ENCODE results near the gene FBXO36. TPM values are rescaled to one million over a fixed set of nuclear protein-coding genes. Genes with fewer than 3 reads are reported as not detected.

The FBXO36 gene
- total and polyA plus RNA-seq, 10 of the 15 experiments (the other 5 are each of a cell fraction or from before 2014, with no cell fraction given) = 0.79 to 2.7 (median 1.3) TPM

GRCh38 chr2:229947544-229947943 is 25.2 kb downstream of the FBXO36 start (continued):
- TF ChIP-seq CUX1 (IDR thresholded peaks at IDR 0.05; ENCODE audit: insufficient replicate concordance, low read depth, low read length) (no peak), ZNF207 (IDR thresholded peaks at IDR 0.05; ENCODE audit: borderline replicate concordance) (no peak), SREBF1 (IDR thresholded peaks at IDR 0.05; ENCODE audit: low read length) (no peak), JUNB (IDR thresholded peaks at IDR 0.05) (peak; percentile 95), NBN (IDR thresholded peaks at IDR 0.05) (no peak), HCFC1 (IDR thresholded peaks at IDR 0.05; ENCODE audit: low read length) (no peak), SIX5 (IDR thresholded peaks at IDR 0.05; ENCODE audit: low read depth, low read length, severe bottlenecking) (no peak), YY1 (IDR thresholded peaks at IDR 0.05; ENCODE audit: low read depth, low read length) (no peak), SRF (IDR thresholded peaks at IDR 0.05; ENCODE audit: low read depth in 2 of 2, low read length in 2 of 2) (no peak), RUNX3 (IDR thresholded peaks at IDR 0.05; ENCODE audit: low read length) (peak; percentile 83), KLF5 (IDR thresholded peaks at IDR 0.05; ENCODE audit: partially characterized antibody) (no peak), REST (IDR thresholded peaks at IDR 0.05; ENCODE audit: low read depth, low read length) (no peak), CBFB (IDR thresholded peaks at IDR 0.05; ENCODE audit: low read depth) (no peak), PRDM15 (CRISPR knock-in tag; IDR thresholded peaks at IDR 0.05) (no peak), YBX1 (IDR thresholded peaks at IDR 0.05) (no peak), EED (IDR thresholded peaks at IDR 0.05; ENCODE audit: low read depth) (peak; percentile 78), MTA2 (IDR thresholded peaks at IDR 0.05; ENCODE audit: low read depth) (peak; percentile 51; the same call in 1 of the 2 replicates)
- TF ChIP-seq, protein P1, sequence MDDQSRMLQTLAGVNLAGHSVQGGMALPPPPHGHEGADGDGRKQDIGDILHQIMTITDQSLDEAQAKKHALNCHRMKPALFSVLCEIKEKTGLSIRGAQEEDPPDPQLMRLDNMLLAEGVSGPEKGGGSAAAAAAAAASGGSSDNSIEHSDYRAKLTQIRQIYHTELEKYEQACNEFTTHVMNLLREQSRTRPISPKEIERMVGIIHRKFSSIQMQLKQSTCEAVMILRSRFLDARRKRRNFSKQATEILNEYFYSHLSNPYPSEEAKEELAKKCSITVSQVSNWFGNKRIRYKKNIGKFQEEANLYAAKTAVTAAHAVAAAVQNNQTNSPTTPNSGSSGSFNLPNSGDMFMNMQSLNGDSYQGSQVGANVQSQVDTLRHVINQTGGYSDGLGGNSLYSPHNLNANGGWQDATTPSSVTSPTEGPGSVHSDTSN (IDR thresholded peaks at IDR 0.05; ENCODE audit: insufficient replicate concordance, low read depth, low read length) = no peak

Data from GM12878 (cell line).